Measurements from ENCODE around the gene TNNT1.
"Not testable (repeated sequence)": the region's sequence is repeated elsewhere in the genome, so short reads cannot be mapped to it uniquely, and the experiment has no call there.

TNNT1 gene

GRCh38 chr19:55136399-55137102, 12.5 kb downstream of the TNNT1 start:
- no peak for DNase-seq

DNA sequence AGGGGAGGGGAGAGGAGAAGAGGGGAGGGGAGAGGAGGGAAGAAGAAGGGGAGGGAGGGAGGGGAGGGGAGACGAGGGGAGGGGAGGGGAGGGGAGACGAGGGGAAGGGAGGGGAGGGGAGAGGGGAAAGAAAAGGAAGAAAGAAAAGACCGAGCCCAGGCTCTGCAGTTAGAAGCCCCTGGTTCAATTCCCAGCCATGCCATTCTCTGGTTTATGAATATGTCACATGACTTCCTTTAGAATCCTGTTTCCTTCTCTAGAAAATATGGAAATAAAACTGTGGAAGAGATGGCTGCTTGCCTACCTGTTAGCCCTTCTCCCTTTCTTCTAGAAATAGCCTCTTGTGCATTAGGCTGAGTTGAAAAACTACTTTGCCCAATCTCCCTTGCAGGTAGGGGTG, 14.3 kb downstream of the TNNT1 start:
- DNase-seq = no peak

- DNase-seq = no peak
Measured at GRCh38 chr19:55133639-55134444, 15.2 kb downstream of the TNNT1 start.

- no peak for DNase-seq
Measured at GRCh38 chr19:55132453-55133129, 16.4 kb downstream of the TNNT1 start.

DNA sequence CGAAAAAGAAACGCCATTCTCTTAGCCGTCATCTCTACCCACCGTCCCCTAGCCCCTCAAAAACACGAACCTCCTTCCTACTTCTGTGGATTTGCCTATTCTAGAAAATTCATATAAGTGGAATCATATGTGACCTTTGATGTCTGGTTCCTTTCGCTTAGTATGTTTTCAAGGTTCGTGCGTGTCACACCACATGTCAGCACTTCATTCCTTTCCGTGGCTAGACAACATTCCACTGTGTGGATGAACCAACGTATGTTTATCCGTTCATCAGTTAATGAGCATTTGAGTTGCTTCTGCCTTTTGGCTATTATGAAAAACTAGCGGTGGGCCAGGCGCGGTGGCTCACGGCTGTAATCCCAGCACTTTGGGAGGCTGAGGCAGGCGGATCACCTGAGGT, 17.6 kb downstream of the TNNT1 start:
- DNase-seq = no peak

GRCh38 chr19:55119053-55119452, 30.0 kb downstream of the TNNT1 start:
- no peak for DNase-seq

DNA sequence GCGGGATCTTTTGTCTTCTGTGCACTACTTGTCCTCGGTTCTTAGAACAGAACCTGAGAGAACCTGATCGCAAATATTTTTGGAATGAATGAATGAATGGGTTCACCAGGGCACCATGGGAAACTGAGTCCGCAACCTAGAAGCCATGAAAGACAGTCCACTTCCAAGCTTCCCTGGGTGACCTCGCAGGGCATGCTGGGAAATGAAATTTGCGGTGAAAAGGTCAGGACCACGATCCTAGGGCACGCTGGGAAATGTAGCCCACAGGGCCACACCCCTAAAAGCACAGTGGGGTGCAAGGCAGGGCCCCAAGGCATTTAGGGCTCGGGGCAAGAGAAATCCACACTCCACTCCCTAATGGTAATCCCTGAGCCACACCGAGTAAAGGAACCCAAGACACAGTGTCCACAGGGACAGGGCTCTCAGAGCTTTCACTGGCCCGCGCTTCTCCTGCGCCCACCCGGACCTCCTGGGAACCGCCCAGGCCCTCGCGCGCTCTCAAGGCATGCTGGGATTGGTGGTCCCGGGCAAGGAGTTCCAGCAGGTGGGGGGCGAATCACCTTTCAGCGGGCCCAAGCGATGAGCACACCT, 30.5 kb downstream of the TNNT1 start:
- DNase-seq = peak; percentile 91

DNA sequence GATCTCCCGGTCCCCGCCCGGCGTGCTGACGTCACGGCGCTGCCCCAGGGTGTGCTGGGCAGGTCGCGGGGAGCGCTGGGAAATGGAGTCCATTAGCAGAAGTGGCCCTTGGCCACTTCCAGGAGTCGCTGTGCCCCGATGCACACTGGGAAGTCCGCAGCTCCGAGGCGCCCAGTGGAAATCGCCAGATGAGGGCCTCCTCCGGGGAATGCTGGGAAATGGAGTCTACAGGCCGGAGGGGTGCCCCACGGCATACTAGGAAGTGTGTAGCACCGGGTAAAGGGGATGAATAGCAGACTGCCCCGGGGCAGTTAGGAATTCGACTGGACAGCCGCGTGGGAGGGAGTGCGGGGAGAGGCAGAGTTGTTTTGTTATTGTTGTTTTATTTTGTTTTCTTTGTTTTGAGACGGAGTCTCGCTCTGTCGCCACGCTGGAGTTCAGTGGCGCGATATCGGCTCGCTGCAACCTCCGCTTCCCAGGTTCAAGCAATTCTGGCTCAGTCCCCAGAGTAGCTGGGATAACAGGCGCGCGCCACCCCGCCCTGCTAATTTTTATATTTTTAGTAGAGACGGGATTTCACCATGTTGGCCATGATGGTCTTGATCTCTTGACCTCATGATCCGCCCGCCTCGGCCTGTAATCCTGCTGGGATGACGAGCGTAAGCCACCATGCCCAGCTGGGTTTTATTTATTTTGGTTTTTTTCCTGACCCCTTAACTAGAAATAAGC, 31.2 kb downstream of the TNNT1 start:
- DNase-seq = peak; percentile 96

- DNase-seq = peak; percentile 52
Measured at GRCh38 chr19:55116859-55117662, 31.9 kb downstream of the TNNT1 start, which contains the start of gene PPP1R12C. Gene PPP1R12C, minus strand, starts transcription at chr19:55117637. Its CDS starts 94 bp downstream, at chr19:55117543.

DNA sequence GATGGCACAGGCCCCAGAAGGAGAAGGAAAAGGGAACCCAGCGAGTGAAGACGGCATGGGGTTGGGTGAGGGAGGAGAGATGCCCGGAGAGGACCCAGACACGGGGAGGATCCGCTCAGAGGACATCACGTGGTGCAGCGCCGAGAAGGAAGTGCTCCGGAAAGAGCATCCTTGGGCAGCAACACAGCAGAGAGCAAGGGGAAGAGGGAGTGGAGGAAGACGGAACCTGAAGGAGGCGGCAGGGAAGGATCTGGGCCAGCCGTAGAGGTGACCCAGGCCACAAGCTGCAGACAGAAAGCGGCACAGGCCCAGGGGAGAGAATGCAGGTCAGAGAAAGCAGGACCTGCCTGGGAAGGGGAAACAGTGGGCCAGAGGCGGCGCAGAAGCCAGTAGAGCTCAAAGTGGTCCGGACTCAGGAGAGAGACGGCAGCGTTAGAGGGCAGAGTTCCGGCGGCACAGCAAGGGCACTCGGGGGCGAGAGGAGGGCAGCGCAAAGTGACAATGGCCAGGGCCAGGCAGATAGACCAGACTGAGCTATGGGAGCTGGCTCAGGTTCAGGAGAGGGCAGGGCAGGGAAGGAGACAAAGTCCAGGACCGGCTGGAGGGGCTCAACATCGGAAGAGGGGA, 32.7 kb downstream of the TNNT1 start:
- peak; percentile 54 for DNase-seq

DNA sequence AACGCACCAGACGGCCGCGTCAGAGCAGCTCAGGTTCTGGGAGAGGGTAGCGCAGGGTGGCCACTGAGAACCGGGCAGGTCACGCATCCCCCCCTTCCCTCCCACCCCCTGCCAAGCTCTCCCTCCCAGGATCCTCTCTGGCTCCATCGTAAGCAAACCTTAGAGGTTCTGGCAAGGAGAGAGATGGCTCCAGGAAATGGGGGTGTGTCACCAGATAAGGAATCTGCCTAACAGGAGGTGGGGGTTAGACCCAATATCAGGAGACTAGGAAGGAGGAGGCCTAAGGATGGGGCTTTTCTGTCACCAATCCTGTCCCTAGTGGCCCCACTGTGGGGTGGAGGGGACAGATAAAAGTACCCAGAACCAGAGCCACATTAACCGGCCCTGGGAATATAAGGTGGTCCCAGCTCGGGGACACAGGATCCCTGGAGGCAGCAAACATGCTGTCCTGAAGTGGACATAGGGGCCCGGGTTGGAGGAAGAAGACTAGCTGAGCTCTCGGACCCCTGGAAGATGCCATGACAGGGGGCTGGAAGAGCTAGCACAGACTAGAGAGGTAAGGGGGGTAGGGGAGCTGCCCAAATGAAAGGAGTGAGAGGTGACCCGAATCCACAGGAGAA, 33.5 kb downstream of the TNNT1 start:
- DNase-seq = no peak

DNA sequence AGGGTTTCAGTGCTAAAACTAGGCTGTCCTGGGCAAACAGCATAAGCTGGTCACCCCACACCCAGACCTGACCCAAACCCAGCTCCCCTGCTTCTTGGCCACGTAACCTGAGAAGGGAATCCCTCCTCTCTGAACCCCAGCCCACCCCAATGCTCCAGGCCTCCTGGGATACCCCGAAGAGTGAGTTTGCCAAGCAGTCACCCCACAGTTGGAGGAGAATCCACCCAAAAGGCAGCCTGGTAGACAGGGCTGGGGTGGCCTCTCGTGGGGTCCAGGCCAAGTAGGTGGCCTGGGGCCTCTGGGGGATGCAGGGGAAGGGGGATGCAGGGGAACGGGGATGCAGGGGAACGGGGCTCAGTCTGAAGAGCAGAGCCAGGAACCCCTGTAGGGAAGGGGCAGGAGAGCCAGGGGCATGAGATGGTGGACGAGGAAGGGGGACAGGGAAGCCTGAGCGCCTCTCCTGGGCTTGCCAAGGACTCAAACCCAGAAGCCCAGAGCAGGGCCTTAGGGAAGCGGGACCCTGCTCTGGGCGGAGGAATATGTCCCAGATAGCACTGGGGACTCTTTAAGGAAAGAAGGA, 34.4 kb downstream of the TNNT1 start:
- no peak for DNase-seq

DNA sequence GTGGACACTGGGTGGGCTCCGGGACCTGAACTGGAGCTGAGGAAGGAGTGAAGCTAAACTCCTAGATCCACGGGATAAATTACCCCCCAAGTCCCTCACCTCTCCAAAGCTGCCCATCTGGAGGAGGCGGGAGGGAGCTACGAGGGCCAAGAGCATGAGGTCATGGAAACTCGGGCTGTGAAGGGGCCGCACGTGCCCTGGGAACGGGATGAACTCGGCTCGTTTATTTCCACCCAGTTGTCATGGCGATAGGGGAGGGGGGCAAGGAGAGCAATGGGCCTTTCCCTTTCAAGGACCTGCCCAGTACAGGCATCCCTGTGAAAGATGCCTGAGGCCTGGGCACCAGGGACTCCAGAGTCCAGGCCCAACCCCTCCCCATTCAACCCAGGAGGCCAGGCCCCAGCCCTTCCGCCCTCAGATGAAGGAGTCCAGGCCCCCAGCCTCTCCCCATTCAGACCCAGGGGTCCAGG, 35.4 kb downstream of the TNNT1 start:
- peak; percentile 76 for DNase-seq

- DNase-seq = no peak
Measured at GRCh38 chr19:55112777-55113569, 36.0 kb downstream of the TNNT1 start.

DNA sequence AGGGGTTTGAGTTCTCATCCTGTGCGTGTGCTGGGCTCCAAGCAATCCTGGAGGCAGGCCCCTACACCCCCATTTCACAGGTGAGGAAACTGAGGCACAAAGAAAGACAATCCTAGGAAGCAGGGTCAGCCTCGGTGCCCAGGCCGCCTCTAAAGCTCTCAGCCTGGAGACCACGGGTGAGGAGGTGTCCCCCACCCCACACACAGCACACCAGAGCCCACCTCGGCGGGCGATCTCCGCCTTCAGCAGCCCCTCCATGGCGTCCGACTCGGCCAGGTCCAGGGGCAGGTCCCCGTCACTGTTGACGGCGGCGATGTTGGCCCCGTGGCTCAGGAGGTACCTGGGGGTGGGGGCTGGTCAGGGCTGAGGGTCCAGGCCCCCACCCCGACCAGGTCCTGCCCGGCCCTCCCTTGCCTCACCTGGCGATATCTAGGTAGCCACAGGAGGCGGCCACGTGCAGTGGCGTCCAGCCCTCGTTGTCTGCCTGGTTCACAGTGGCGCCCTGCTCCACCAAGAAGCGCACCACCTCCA, 36.7 kb downstream of the TNNT1 start:
- DNase-seq = no peak

DNA sequence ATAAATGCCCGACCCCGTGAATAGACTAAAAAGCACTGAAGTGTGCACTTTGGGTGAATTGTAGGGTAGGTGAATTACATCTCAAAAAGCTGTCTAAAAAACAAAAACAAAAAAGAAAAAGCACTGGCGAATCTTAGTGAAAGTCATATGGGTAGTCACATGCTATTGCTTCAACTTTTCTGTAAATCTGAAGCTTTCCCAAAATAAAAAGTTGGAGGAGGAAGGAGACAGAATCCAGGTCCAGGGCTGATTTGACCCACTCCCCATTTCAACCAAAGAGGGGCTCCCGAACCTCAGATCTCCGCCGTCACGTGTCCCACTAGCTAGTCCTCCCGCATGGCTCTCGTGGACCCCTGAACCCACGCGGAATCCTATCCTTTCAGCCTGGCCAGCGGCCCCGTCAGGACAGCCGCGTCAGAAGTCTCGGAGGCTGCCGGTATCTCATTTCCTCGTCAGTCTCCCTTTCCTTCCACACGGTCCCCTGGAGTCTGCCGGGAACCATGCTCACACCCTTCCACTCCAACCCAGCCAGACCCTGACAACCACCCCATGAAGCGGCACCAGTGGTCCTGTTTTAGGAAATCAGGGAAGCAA, 37.7 kb downstream of the TNNT1 start:
- no peak for DNase-seq

- DNase-seq = no peak
Measured at GRCh38 chr19:55109527-55110291, 39.3 kb downstream of the TNNT1 start.

DNA sequence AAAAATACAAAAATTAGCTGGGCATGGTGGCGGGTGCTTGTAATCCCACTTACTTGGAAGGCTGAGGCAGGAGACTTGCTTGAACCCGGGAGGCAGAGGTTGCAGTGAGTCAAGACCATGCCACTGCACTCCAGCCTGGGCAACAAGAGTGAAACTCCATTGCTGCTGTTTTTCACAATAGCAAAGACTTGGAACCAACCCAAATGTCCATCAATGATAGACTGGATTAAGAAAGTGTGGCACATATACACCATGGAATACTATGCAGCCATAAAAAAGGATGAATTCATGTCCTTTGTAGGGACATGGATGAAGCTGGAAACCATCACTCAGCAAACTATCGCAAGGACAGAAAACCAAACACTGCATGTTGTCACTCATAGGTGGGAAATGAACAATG, 41.8 kb downstream of the TNNT1 start:
- not testable (repeated sequence) for DNase-seq

All from retina (tissue), 1 donor.